K562 (cell line): Measurements from ENCODE around the gene ENTREP1. TPM values are rescaled to one million over a fixed set of nuclear protein-coding genes. Genes with fewer than 3 reads are reported as not detected.

Experiments
- ATAC-seq: fragments of 200-7000 bp; cut with Tn5 transposase; 3 replicates; pipeline ENCODE4 v1.9.1; 2020; ENCODE audit warnings: moderate library complexity
- BruUV-seq: library from RNA; stranded (reverse); fragments of 400-500 nt; replicated peaks from 2 replicates; lab custom pipeline; 2021; lab: Mats Ljungman, UMichigan
- CTCF ChIA-PET: fragments of 300-600 bp; formaldehyde crosslinking; extraction: SDS; loops from one replicate; lab custom pipeline; 2021; ENCODE audit warnings: low intra/inter-chr PET ratio; lab: Yijun Ruan, JAX
- POLR2A ChIA-PET: fragments of 300-600, 350-650 bp; sonication (Branson Sonifier 250); formaldehyde crosslinking; extraction: SDS; loops from one replicate; lab custom pipeline; 2021; ENCODE audit warnings: antibody characterized with exemption, inconsistent platforms; lab: Yijun Ruan, JAX
- DNase-seq, 4 experiments: peaks; one replicate each; pipeline versions ENCODE4 v3.0.0 to v3.0.0-alpha.2; 2011 to 2018; ENCODE audit warnings: low spot score in 3 of 4, mixed read lengths in 3 of 4; ENCODE audit errors: extremely low read depth in 1 of 4
- FAIRE-seq: peaks from 2 replicates; lab custom pipeline; 2011; peaks lifted over from hg19 to GRCh38; lab: Jason Lieb, UNC
- H2AFZ ChIP-seq: 2 replicates; pipeline ENCODE4 v1.6.0; 2011; ENCODE audit warnings: low read depth, low read length, control low read depth, inconsistent platforms
- H3K27ac ChIP-seq: fragments of 200-600 bp; 3 replicates; pipeline ENCODE4 v1.8.0; 2011; ENCODE audit warnings: low read depth, mild to moderate bottlenecking, control low read depth, inconsistent platforms, low read length, moderate library complexity, mixed read lengths; ENCODE audit errors: extremely low read depth
- H3K27me3 ChIP-seq, 2 experiments: fragments of 300-600 bp in 1 of 2; 2 replicates in 1 of 2; 3 replicates in 1 of 2; pipeline versions ENCODE4 v1.6.0 to v1.8.0; 2011; ENCODE audit warnings: inconsistent platforms in 2 of 2, low read length in 2 of 2, mild to moderate bottlenecking in 1 of 2, mixed read lengths in 1 of 2, moderate library complexity in 1 of 2; ENCODE audit not compliant: control insufficient read depth in 2 of 2, insufficient read depth in 2 of 2
- H3K36me3 ChIP-seq: fragments of 300-600 bp; 3 replicates; pipeline ENCODE4 v1.8.0; 2011; ENCODE audit warnings: mild to moderate bottlenecking, low read length, inconsistent platforms; ENCODE audit not compliant: control insufficient read depth, insufficient read depth
- H3K4me1 ChIP-seq, 2 experiments: fragments of 200-600 bp in 1 of 2; replicated peaks in 1 of 2; 2 replicates in 1 of 2; 3 replicates in 1 of 2; pipeline versions ENCODE4 v1.5.1 to v1.8.0; 2011; ENCODE audit warnings: inconsistent platforms in 2 of 2, low read length in 2 of 2, mild to moderate bottlenecking in 1 of 2, mixed read lengths in 1 of 2, moderate library complexity in 1 of 2; ENCODE audit not compliant: control insufficient read depth in 2 of 2, insufficient read depth in 2 of 2
- H3K4me2 ChIP-seq: 2 replicates; pipeline ENCODE4 v1.6.1; 2011; ENCODE audit warnings: low read length, control low read depth, inconsistent platforms, mixed read lengths; ENCODE audit not compliant: insufficient read depth
- H3K4me3 ChIP-seq: fragments of 200-600 bp; sonication (generic), shearing (Covaris generic); 2 replicates; pipeline ENCODE4 v1.5.1; 2016; ENCODE audit warnings: control low read depth, inconsistent platforms
- H3K79me2 ChIP-seq: fragments of 200-600 bp; 3 replicates; pipeline ENCODE4 v1.8.0; 2011; ENCODE audit warnings: low read length, inconsistent platforms; ENCODE audit not compliant: control insufficient read depth, insufficient read depth
- H3K9ac ChIP-seq, 2 experiments: 2 replicates each; pipeline versions ENCODE4 v1.6.0 to v1.6.1; 2011; ENCODE audit warnings: low read depth in 2 of 2, low read length in 2 of 2, control low read depth in 1 of 2, inconsistent platforms in 1 of 2, mild to moderate bottlenecking in 1 of 2, mixed read lengths in 1 of 2; ENCODE audit not compliant: insufficient read depth in 1 of 2
- H3K9me1 ChIP-seq: one replicate; pipeline ENCODE4 v1.6.0; 2011; ENCODE audit warnings: inconsistent platforms, mild to moderate bottlenecking, low read length, moderate library complexity; ENCODE audit not compliant: control insufficient read depth, insufficient read depth
- H3K9me3 ChIP-seq: replicated peaks from 2 replicates; pipeline ENCODE4 v1.5.1; 2011; ENCODE audit warnings: low read depth, low read length, inconsistent platforms; ENCODE audit not compliant: control insufficient read depth, insufficient read depth
- H4K20me1 ChIP-seq: replicated peaks from 2 replicates; pipeline ENCODE4 v1.6.1; 2011; ENCODE audit warnings: low read length, inconsistent platforms, mixed read lengths; ENCODE audit not compliant: control insufficient read depth, insufficient read depth
- CSDE1 ChIP-seq, 2 experiments: fragments of 450-650 bp; IDR thresholded peaks; 2 replicates each; pipeline ENCODE4 v1.6.1; 2016; ENCODE audit warnings: mild to moderate bottlenecking in 1 of 2
- DACH1 ChIP-seq: fragments of 450-650 bp; IDR thresholded peaks from 2 replicates; pipeline ENCODE4 v1.6.1; 2018; ENCODE audit not compliant: partially characterized antibody
- ESRRB ChIP-seq: fragments of 250-450 bp; sonication (Bioruptor Pico); IDR thresholded peaks from 2 replicates; pipeline ENCODE4 v1.5.0; 2020; ENCODE audit warnings: mild to moderate bottlenecking, moderate library complexity, borderline replicate concordance
- FOSL1 ChIP-seq: fragments of 200-800 bp; sonication (Bioruptor generic); conservative IDR thresholded peaks from 2 replicates; pipeline ENCODE4 v1.6.1; 2016; ENCODE audit warnings: missing genetic modification characterization, missing compliant biosample characterization
- FOXK1 ChIP-seq: sonication (generic); formaldehyde crosslinking; IDR thresholded peaks from 2 replicates; pipeline ENCODE4 v1.8.0; 2022; ENCODE audit warnings: missing genetic modification reagents, mild to moderate bottlenecking, borderline replicate concordance
- ILF3 ChIP-seq: fragments of 450-650 bp; IDR thresholded peaks from 2 replicates; pipeline ENCODE4 v1.6.1; 2018; ENCODE audit warnings: antibody characterized with exemption, mild to moderate bottlenecking, moderate library complexity, borderline replicate concordance
- ZBTB43 ChIP-seq: sonication (generic); formaldehyde crosslinking; IDR thresholded peaks from 2 replicates; pipeline ENCODE4 v1.8.0; 2023; ENCODE audit warnings: mild to moderate bottlenecking, missing genetic modification reagents
- ZNF431 ChIP-seq: sonication (generic); formaldehyde crosslinking; IDR thresholded peaks from 2 replicates; pipeline ENCODE4 v1.8.0; 2022; ENCODE audit warnings: mild to moderate bottlenecking, missing genetic modification reagents
- WGBS: fragments of 100-300 bp; shearing (Covaris generic); methylation state at CpG from one replicate; pipeline ENCODE4 v1.1.6; 2016; ENCODE audit warnings: low coverage, mixed read lengths; ENCODE audit not compliant: insufficient coverage; ENCODE audit errors: missing lambda C conversion rate; 5-methylcytosine and 5-hydroxymethylcytosine counted together
- in situ Hi-C: fragments of 300-500 bp; cut with MboI; formaldehyde crosslinking; loops from 4 replicates; pipeline ENCODE4 v1.15.0; 2018; ENCODE audit warnings: inconsistent platforms, mixed read lengths
- intact Hi-C: fragments of 100-400 bp; cut with micrococcal nuclease; formaldehyde crosslinking; loops from 2 replicates; pipeline ENCODE4 v1.14.2; 2022
- polyA plus RNA-seq, 8 experiments: library from polyadenylated mRNA; depleted of rRNA in 4 of 8; stranded (reverse) in 5 of 8; unstranded in 3 of 8; fragments of >200 nt; fragmentation: Nextera tagmentation in 2 of 8; fragmentation: Illumina TruSeq in 1 of 8; extraction: Ambion mirVana in 2 of 8; extraction: Trizol in 1 of 8; gene quantifications; 2 replicates each; pipeline versions ENCODE4 v1.2.1 to v1.2.3, GENCODE V29; 2011 to 2014; ENCODE audit warnings: inconsistent platforms in 1 of 8, missing spikeins in 1 of 8
- total RNA-seq, 7 experiments: library from RNA; depleted of rRNA in 6 of 7; stranded (reverse); fragments of >200 nt in 6 of 7; fragmentation: Illumina TruSeq in 2 of 7; extraction: Trizol in 2 of 7; gene quantifications; 2 replicates each; pipeline versions ENCODE4 v1.2.1 to v1.2.3, GENCODE V29; 2011 to 2021; ENCODE audit warnings: low replicate concordance in 1 of 7

The ENTREP1 gene
- total and polyA plus RNA-seq, 9 of the 15 experiments (the other 6 are each of a cell fraction or from before 2014, with no cell fraction given): not detected

- Histone ChIP-seq H3K27me3 (peaks cover 8 to 21% of the 10 kb centered on the region in 2 experiments; a peak in 4 of 5 replicates), H3K4me1 (peaks cover 0 to 7% of the 10 kb centered on the region in 2 experiments; a peak in 1 of 5 replicates), H3K27ac (no peak overlapping the region), H3K36me3 (no peaks in the 10 kb centered on the region), H3K4me3 (no peak overlapping the region), H3K9ac (no peak overlapping the region), H3K79me2 (no peaks in the 10 kb centered on the region), H2AFZ (no peak overlapping the region), H3K9me3 (no peaks in the 10 kb centered on the region), H3K9me1 (no peaks in the 10 kb centered on the region), H3K4me2 (no peak overlapping the region), H4K20me1 (no peaks in the 10 kb centered on the region)
- ATAC-seq (no peak), DNase-seq (no peak), FAIRE-seq (no peak)
- 12% methylated on average over 16 of the region's 64 CpGs for WGBS
- TF ChIP-seq ZNF431 (CRISPR knock-in tag) (no peak), ESRRB (CRISPR knock-in tag) (no peak), FOSL1 (tag) (no peak), DACH1 (no peak), ILF3 (no peak), FOXK1 (no peak), CSDE1 (IDR thresholded peaks at IDR 0.05) (no peak), ZBTB43 (CRISPR knock-in tag) (no peak)
- intact Hi-C loops (no loop called here), in situ Hi-C loops (no loop called here)
- CTCF ChIA-PET: no interaction called here
- POLR2A ChIA-PET: no interaction called here
- no TSS peak for BruUV-seq
Observed at GRCh38 chr9:69325409-69326212, 596 bp downstream of the ENTREP1 start.
